ENCODE measurements around the gene RTN4RL2. TPM values are rescaled to one million over a fixed set of nuclear protein-coding genes. Genes with fewer than 3 reads are reported as not detected.

The RTN4RL2 gene
- total and polyA plus RNA-seq, 9 of the 15 experiments (the other 6 are each of a cell fraction or from before 2014, with no cell fraction given): 0.06 to 1.9 (median 0.34) TPM; not detected in 4

- TF ChIP-seq ZKSCAN8 (CRISPR knock-in tag; IDR thresholded peaks at IDR 0.05): peak; percentile 70; the same call in 1 of the 2 replicates
- TF ChIP-seq CBFA2T2 (conservative IDR thresholded peaks at IDR 0.05): peak; percentile 99
- peak; percentile 93 for TF ChIP-seq ZNF584 (CRISPR knock-in tag; IDR thresholded peaks at IDR 0.05; ENCODE audit: low read depth)
- peak; percentile 92 for TF ChIP-seq CREM (IDR thresholded peaks at IDR 0.05; ENCODE audit: low read depth)
- peak; percentile 52; the same call in 1 of the 2 replicates for TF ChIP-seq E2F1 (CRISPR knock-in tag; IDR thresholded peaks at IDR 0.05)
- TF ChIP-seq CREB3L1 (IDR thresholded peaks at IDR 0.05; ENCODE audit: borderline replicate concordance, low read depth): peak; percentile 66; the same call in 1 of the 2 replicates
- peak; percentile 92 for TF ChIP-seq ZNF592 (IDR thresholded peaks at IDR 0.05)
- TF ChIP-seq ATF4 (CRISPR knock-in tag; IDR thresholded peaks at IDR 0.05): peak; percentile 70
- TF ChIP-seq ARID1B (IDR thresholded peaks at IDR 0.05): peak; percentile 98
- 0 out of 2 replicates have a peak, but pooled peaks have one; percentile 7 for TF ChIP-seq SRSF3 (IDR thresholded peaks at IDR 0.05; ENCODE audit: insufficient read depth, low read length)
- TF ChIP-seq TOE1 (IDR thresholded peaks at IDR 0.05; ENCODE audit: borderline replicate concordance): peak; percentile 87
- no peak for TF ChIP-seq TOE1 (CRISPR knock-in tag; IDR thresholded peaks at IDR 0.05; ENCODE audit: borderline replicate concordance, low read depth)
- peak; percentile 82 for TF ChIP-seq GABPB1 (CRISPR knock-in tag; IDR thresholded peaks at IDR 0.05)
- peak; percentile 92 for TF ChIP-seq ZNF644 (tag; IDR thresholded peaks at IDR 0.05; ENCODE audit: low read depth)
- TF ChIP-seq PHTF2 (CRISPR knock-in tag; IDR thresholded peaks at IDR 0.05): no peak
- peak; percentile 91 for TF ChIP-seq FOXM1 (IDR thresholded peaks at IDR 0.05; ENCODE audit: low read depth)
- no peak for TF ChIP-seq FOXM1 (CRISPR knock-in tag; IDR thresholded peaks at IDR 0.05; ENCODE audit: low read depth)
- peak; percentile 96 for TF ChIP-seq CTBP1 (IDR thresholded peaks at IDR 0.05; ENCODE audit: borderline replicate concordance)
Measured at GRCh38 chr11:57424792-57425564, 35.4 kb upstream of the RTN4RL2 start (continued).
